ENCODE data around the gene POMGNT2. TPM values are rescaled to one million over a fixed set of nuclear protein-coding genes. Genes with fewer than 3 reads are reported as not detected.

POMGNT2 gene
- polyA plus RNA-seq, 1 of the 3 experiments (the other 2 are of a cell fraction) = 20.6 TPM

DNA sequence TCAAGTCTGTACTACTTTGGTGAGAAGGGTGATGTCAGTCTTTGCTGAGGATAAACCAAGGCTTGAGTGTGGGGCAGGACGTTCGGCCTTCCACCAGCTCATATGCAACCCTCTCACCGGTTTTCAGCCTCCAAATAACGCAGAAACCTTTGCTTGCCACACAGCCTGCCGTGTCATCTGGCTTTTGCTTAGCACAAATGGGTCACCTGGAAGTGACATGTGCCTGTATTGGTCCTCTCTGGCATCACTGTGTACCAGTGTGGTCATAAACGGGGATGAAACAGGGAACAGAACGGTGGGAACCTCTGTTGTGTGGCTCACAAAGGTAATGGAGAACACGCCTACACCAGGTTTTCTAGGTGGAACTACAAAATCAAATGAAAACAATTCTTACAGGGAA is 7.1 kb downstream of the POMGNT2 start:
- no peaks in the 10 kb centered on the region for H3K9me2 ChIP-seq
- no peak overlapping the region for H3K4me2 ChIP-seq
- WGBS (ENCODE audit: low lambda C conversion rate) = 94% methylated on average over 7 of the region's 8 CpGs
- no peak overlapping the region for H3K27ac ChIP-seq (ENCODE audit: low read depth in 2 of 2, low read length in 1 of 2)
- H3F3A ChIP-seq (replicated peaks; ENCODE audit: insufficient read depth) = no peaks in the 10 kb centered on the region
- POLR2A ChIA-PET = no interaction called here
- H2AFZ ChIP-seq (ENCODE audit: low read depth) = no peak overlapping the region
- no peak overlapping the region for H3K4me3 ChIP-seq (ENCODE audit: low read depth in 2 of 2, low read length in 1 of 2)
- CTCF ChIA-PET = interaction anchor here (1.1 to 1.4 kb wide), 2 partner anchors 14 to 137 kb away, joined by 4 to 5 read pairs; no protein-coding TSS in a partner anchor
- no peaks in the 10 kb centered on the region for H3K27me3 ChIP-seq (ENCODE audit: insufficient read depth)
- no peaks in the 10 kb centered on the region for H3K79me2 ChIP-seq (ENCODE audit: insufficient read depth)
- H3K36me3 ChIP-seq (replicated peaks in 1 of 2; ENCODE audit: control insufficient read depth in 1 of 2, insufficient read depth in 2 of 2, low read length in 1 of 2) = no peaks in the 10 kb centered on the region
- H3K9me3 ChIP-seq = no peaks in the 10 kb centered on the region
- no peak overlapping the region for H3K9ac ChIP-seq
- no peaks in the 10 kb centered on the region for H4K20me1 ChIP-seq (ENCODE audit: insufficient read depth)
- TF ChIP-seq, protein P1, sequence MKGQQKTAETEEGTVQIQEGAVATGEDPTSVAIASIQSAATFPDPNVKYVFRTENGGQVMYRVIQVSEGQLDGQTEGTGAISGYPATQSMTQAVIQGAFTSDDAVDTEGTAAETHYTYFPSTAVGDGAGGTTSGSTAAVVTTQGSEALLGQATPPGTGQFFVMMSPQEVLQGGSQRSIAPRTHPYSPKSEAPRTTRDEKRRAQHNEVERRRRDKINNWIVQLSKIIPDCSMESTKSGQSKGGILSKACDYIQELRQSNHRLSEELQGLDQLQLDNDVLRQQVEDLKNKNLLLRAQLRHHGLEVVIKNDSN (IDR thresholded peaks at IDR 0.05; ENCODE audit: borderline replicate concordance, low read depth) = no peak
- no peak for TF ChIP-seq POLR2AphosphoS5 (IDR thresholded peaks at IDR 0.05; ENCODE audit: low read depth, low read length)
- no peak for TF ChIP-seq RFX5 (IDR thresholded peaks at IDR 0.05; ENCODE audit: low read length)
- TF ChIP-seq FOXM1 (IDR thresholded peaks at IDR 0.05; ENCODE audit: low read depth) = no peak
- no peak for TF ChIP-seq ELF1 (IDR thresholded peaks at IDR 0.05)
- no peak for TF ChIP-seq MXI1 (IDR thresholded peaks at IDR 0.05; ENCODE audit: low read depth, low read length)
- DNase-seq = no peak
- peaks cover 0 to 15% of the 10 kb centered on the region in 2 experiments; a peak in 1 of 4 replicates for H3K4me1 ChIP-seq (ENCODE audit: control insufficient read depth in 1 of 2, insufficient read depth in 2 of 2, low read depth in 1 of 2, low read length in 1 of 2)

DNA sequence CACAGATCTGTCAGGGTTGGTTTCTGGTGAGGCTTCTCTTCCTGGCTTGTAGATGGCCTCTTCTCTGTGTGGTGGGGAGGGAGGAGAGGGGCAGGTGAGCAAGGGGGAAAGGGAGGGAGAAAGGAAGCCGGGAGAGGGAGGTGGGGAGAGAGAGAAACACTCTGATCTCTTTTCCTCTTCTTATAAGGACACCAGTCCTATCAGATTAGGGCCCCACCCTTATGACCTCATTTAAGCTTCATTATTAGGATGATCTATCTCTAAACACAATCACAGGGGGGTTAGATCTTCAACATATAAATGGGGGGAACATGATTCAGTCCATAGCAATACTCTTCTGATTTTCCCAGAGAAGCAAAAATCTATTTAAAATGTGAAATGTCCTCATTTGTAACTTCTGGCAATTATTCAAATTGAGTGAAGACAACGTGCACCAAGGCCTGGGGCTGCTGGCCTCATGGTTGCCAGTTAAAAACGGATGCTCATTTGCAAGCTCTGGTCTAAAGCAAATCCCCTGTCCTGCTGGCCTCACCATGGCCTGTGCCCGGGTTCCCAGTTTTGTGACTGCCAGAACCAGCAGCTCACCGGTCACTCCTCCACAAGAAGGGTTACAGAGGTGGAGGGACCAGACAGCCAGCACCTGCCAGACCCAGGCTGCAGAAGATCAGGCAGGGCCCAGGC is 8.3 kb downstream of the POMGNT2 start:
- H3K4me2 ChIP-seq = no peak overlapping the region
- no peaks in the 10 kb centered on the region for H3K79me2 ChIP-seq (ENCODE audit: insufficient read depth)
- H3K27ac ChIP-seq (ENCODE audit: low read depth in 2 of 2, low read length in 1 of 2) = no peak overlapping the region
- 60% methylated on average over 3 of the region's 5 CpGs for WGBS (ENCODE audit: low lambda C conversion rate)
- POLR2A ChIA-PET = no interaction called here
- DNase-seq = peak; percentile 30
- no peak overlapping the region for H2AFZ ChIP-seq (ENCODE audit: low read depth)
- no peaks in the 10 kb centered on the region for H4K20me1 ChIP-seq (ENCODE audit: insufficient read depth)
- CTCF ChIA-PET = interaction anchor here (1.1 to 1.5 kb wide), 3 partner anchors 12 to 407 kb away, joined by 4 to 6 read pairs (median 5); no protein-coding TSS in a partner anchor
- H3K36me3 ChIP-seq (replicated peaks in 1 of 2; ENCODE audit: control insufficient read depth in 1 of 2, insufficient read depth in 2 of 2, low read length in 1 of 2) = no peaks in the 10 kb centered on the region
- H3F3A ChIP-seq (replicated peaks; ENCODE audit: insufficient read depth) = no peaks in the 10 kb centered on the region
- no peak overlapping the region for H3K9ac ChIP-seq
- no peaks in the 10 kb centered on the region for H3K27me3 ChIP-seq (ENCODE audit: insufficient read depth)
- H3K9me3 ChIP-seq = no peaks in the 10 kb centered on the region
- H3K4me3 ChIP-seq (ENCODE audit: low read depth in 2 of 2, low read length in 1 of 2) = no peak overlapping the region
- TF ChIP-seq RCOR1 (IDR thresholded peaks at IDR 0.05; ENCODE audit: low read length) (no peak), YY1 (IDR thresholded peaks at IDR 0.05; ENCODE audit: low read depth) (no peak), EZH2phosphoT487 (IDR thresholded peaks at IDR 0.05; ENCODE audit: borderline replicate concordance, low read depth) (no peak), MEF2A (IDR thresholded peaks at IDR 0.05; ENCODE audit: borderline replicate concordance, low read depth) (no peak), RFX5 (IDR thresholded peaks at IDR 0.05; ENCODE audit: low read length) (no peak), ELF1 (IDR thresholded peaks at IDR 0.05) (no peak), SMC3 (IDR thresholded peaks at IDR 0.05; ENCODE audit: low read depth, low read length) (no peak), TCF12 (IDR thresholded peaks at IDR 0.05) (no peak), NFIC (IDR thresholded peaks at IDR 0.05; ENCODE audit: borderline replicate concordance) (no peak)
- TF ChIP-seq, protein P1 (IDR thresholded peaks at IDR 0.05; ENCODE audit: borderline replicate concordance, low read depth) = no peak
- TF ChIP-seq, protein P2, sequence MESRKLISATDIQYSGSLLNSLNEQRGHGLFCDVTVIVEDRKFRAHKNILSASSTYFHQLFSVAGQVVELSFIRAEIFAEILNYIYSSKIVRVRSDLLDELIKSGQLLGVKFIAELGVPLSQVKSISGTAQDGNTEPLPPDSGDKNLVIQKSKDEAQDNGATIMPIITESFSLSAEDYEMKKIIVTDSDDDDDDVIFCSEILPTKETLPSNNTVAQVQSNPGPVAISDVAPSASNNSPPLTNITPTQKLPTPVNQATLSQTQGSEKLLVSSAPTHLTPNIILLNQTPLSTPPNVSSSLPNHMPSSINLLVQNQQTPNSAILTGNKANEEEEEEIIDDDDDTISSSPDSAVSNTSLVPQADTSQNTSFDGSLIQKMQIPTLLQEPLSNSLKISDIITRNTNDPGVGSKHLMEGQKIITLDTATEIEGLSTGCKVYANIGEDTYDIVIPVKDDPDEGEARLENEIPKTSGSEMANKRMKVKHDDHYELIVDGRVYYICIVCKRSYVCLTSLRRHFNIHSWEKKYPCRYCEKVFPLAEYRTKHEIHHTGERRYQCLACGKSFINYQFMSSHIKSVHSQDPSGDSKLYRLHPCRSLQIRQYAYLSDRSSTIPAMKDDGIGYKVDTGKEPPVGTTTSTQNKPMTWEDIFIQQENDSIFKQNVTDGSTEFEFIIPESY (IDR thresholded peaks at IDR 0.05; ENCODE audit: borderline replicate concordance, low read depth) = no peak
- TF ChIP-seq, protein P3, sequence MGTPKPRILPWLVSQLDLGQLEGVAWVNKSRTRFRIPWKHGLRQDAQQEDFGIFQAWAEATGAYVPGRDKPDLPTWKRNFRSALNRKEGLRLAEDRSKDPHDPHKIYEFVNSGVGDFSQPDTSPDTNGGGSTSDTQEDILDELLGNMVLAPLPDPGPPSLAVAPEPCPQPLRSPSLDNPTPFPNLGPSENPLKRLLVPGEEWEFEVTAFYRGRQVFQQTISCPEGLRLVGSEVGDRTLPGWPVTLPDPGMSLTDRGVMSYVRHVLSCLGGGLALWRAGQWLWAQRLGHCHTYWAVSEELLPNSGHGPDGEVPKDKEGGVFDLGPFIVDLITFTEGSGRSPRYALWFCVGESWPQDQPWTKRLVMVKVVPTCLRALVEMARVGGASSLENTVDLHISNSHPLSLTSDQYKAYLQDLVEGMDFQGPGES (IDR thresholded peaks at IDR 0.05; ENCODE audit: low read depth, low read length) = no peak
- TF ChIP-seq, protein P4, sequence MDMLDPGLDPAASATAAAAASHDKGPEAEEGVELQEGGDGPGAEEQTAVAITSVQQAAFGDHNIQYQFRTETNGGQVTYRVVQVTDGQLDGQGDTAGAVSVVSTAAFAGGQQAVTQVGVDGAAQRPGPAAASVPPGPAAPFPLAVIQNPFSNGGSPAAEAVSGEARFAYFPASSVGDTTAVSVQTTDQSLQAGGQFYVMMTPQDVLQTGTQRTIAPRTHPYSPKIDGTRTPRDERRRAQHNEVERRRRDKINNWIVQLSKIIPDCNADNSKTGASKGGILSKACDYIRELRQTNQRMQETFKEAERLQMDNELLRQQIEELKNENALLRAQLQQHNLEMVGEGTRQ (IDR thresholded peaks at IDR 0.05; ENCODE audit: borderline replicate concordance, low read depth, low read length) = no peak
- no peaks in the 10 kb centered on the region for H3K9me2 ChIP-seq
- peaks cover 0 to 20% of the 10 kb centered on the region in 2 experiments; a peak in 1 of 4 replicates for H3K4me1 ChIP-seq (ENCODE audit: control insufficient read depth in 1 of 2, insufficient read depth in 2 of 2, low read depth in 1 of 2, low read length in 1 of 2)
